Lower lobe of right lung (tissue), 2 donors: ENCODE measurements around the gene MEIOB. TPM values are rescaled to one million over a fixed set of nuclear protein-coding genes. Genes with fewer than 3 reads are reported as not detected.
A peak's percentile ranks its signal among the peaks of the same experiment; 100 is the strongest.

Experiments used
- ATAC-seq, 2 donors: fragments of 200-7000 bp; cut with Tn5 transposase; one replicate each; pipeline ENCODE4 v1.9.1; 2020 to 2022; ENCODE audit warnings: mild to moderate bottlenecking in 2 of 2, moderate library complexity in 2 of 2
- DNase-seq: peaks from one replicate; pipeline ENCODE4 v3.0.0-alpha.2; 2020
- H3K27ac ChIP-seq: fragments of 200-600 bp; one replicate; pipeline ENCODE4 v1.8.0; 2022
- H3K27me3 ChIP-seq: fragments of 200-600 bp; one replicate; pipeline ENCODE4 v1.8.0; 2022; ENCODE audit warnings: low read depth
- H3K36me3 ChIP-seq: fragments of 200-600 bp; one replicate; pipeline ENCODE4 v1.8.0; 2022; ENCODE audit warnings: mild to moderate bottlenecking
- H3K4me1 ChIP-seq: fragments of 200-600 bp; one replicate; pipeline ENCODE4 v1.8.0; 2022
- H3K4me3 ChIP-seq: fragments of 200-600 bp; one replicate; pipeline ENCODE4 v1.8.0; 2022; ENCODE audit warnings: mild to moderate bottlenecking
- H3K9me3 ChIP-seq: fragments of 200-600 bp; one replicate; pipeline ENCODE4 v1.8.0; 2022
- CTCF ChIP-seq: fragments of 200-600 bp; IDR thresholded peaks from one replicate; pipeline ENCODE4 v1.8.0; 2022; ENCODE audit warnings: antibody characterized with exemption, mild to moderate bottlenecking
- intact Hi-C: fragments of 100-400 bp; cut with DNase I; formaldehyde crosslinking; loops from one replicate; pipeline ENCODE4 v1.11.0; 2022
- total RNA-seq: library from RNA; stranded (reverse); fragmentation: NEBNext Ultra II Directional; extraction: Animal tissue kit (Norgen Biotek cat#: 25700); gene quantifications from one replicate; pipeline ENCODE4 v1.2.1, GENCODE V29; 2021
- donor health status: DM: no; HTN: yes; CAD: no; lungs with severe emphysema.

Gene MEIOB
- total RNA-seq, 1 donor from 2014 or later = not detected

GRCh38 chr16:1815461-1815860, 56.5 kb downstream of the MEIOB start:
- H3K4me3 ChIP-seq = no peak overlapping the region
- intact Hi-C loops = no loop called here
- H3K4me1 ChIP-seq = peaks cover 11% of the 10 kb centered on the region
- no peak overlapping the region for H3K27ac ChIP-seq
- no peaks in the 10 kb centered on the region for H3K9me3 ChIP-seq
- no peak for DNase-seq
- H3K36me3 ChIP-seq = peaks cover 61% of the 10 kb centered on the region
- ATAC-seq = no peak
- TF ChIP-seq CTCF = no peak
- H3K27me3 ChIP-seq = no peaks in the 10 kb centered on the region

- intact Hi-C loops = no loop called here
- peaks cover 11% of the 10 kb centered on the region for H3K4me1 ChIP-seq
- no peak overlapping the region for H3K27ac ChIP-seq
- DNase-seq (peak; percentile 87), ATAC-seq (peak; percentile 93 to 97)
- peaks cover 65% of the 10 kb centered on the region for H3K36me3 ChIP-seq
- no peak overlapping the region for H3K4me3 ChIP-seq
- no peaks in the 10 kb centered on the region for H3K9me3 ChIP-seq
- peak; percentile 59 for TF ChIP-seq CTCF
- H3K27me3 ChIP-seq = no peaks in the 10 kb centered on the region
Measured at GRCh38 chr16:1812732-1813163, 59.2 kb downstream of the MEIOB start.

GRCh38 chr16:1810536-1810935, 61.4 kb downstream of the MEIOB start:
- Histone ChIP-seq H3K9me3 (no peaks in the 10 kb centered on the region), H3K27ac (no peak overlapping the region), H3K4me3 (no peak overlapping the region), H3K4me1 (peaks cover 11% of the 10 kb centered on the region), H3K27me3 (no peaks in the 10 kb centered on the region), H3K36me3 (peaks cover 59% of the 10 kb centered on the region)
- peak; percentile 34 for DNase-seq
- intact Hi-C loops = no loop called here
- ATAC-seq = no peak
- TF ChIP-seq CTCF = no peak

GRCh38 chr16:1810106-1810505, 61.9 kb downstream of the MEIOB start:
- H3K27ac ChIP-seq = no peak overlapping the region
- ATAC-seq (no peak), DNase-seq (peak; percentile 30)
- H3K9me3 ChIP-seq = no peaks in the 10 kb centered on the region
- TF ChIP-seq CTCF = no peak
- H3K4me3 ChIP-seq = no peak overlapping the region
- intact Hi-C loops = no loop called here
- H3K36me3 ChIP-seq = peaks cover 59% of the 10 kb centered on the region
- peaks cover 11% of the 10 kb centered on the region for H3K4me1 ChIP-seq
- H3K27me3 ChIP-seq = no peaks in the 10 kb centered on the region

GRCh38 chr16:1809281-1809801, 62.6 kb downstream of the MEIOB start:
- Histone ChIP-seq H3K9me3 (no peaks in the 10 kb centered on the region), H3K4me1 (peaks cover 11% of the 10 kb centered on the region), H3K27me3 (no peaks in the 10 kb centered on the region), H3K36me3 (peaks cover 55% of the 10 kb centered on the region), H3K27ac (no peak overlapping the region), H3K4me3 (no peak overlapping the region)
- ATAC-seq (peak in 1 of 2 donors; percentile 16), DNase-seq (peak; percentile 38)
- intact Hi-C loops = no loop called here
- no peak for TF ChIP-seq CTCF
